Activated T-helper 1 cell treated with anti-CD3 and anti-CD28 coated beads, Interleukin-2, amount 50 U/mL, for 16 hours (primary cell): ENCODE results near the gene DISP2.

ENCODE experiments used
- DNase-seq, 2 donors: peaks; one replicate each; pipeline ENCODE4 v3.0.0-alpha.2; 2020; ENCODE audit warnings: low read depth in 1 of 2, low spot score in 1 of 2

Gene DISP2

DNA sequence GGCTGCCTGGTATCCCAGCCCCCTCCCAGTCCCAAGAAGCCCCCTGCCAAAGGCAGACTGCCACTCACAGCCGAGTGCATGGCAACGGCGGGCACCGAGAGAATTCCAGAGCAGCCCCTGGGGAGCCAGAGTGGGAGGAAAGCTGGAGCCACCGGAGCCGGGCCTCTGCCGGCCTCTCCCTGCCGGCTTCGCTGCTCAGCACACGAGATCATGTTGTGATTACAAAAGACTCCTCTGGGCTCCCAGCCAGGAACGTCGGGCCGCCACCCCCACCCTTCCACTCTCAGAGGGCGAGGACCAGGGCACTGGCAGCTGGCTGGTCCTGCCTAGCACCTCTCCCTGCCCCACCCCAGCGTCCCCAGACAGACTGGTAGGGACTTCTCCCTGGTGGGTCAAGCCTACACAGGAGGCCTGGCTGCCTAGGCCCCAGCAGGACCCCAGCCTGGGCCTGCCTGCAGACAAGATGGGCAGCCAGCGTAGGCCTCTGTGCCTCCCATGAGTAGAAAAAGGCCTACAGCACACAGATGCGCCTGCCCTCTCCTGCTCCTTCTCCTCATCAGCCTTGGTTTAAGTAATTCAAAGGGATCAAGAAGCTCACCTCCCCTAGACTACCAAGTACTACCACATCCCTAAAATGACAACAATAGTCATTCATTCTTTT is 17.1 kb upstream of the DISP2 start, which contains the start of gene CCDC9B:
Gene CCDC9B (minus strand): TSS at position 200 of the 661 bp plus-strand sequence. CDS start 120 bp downstream, at position 80.
- DNase-seq = no peak

DNA sequence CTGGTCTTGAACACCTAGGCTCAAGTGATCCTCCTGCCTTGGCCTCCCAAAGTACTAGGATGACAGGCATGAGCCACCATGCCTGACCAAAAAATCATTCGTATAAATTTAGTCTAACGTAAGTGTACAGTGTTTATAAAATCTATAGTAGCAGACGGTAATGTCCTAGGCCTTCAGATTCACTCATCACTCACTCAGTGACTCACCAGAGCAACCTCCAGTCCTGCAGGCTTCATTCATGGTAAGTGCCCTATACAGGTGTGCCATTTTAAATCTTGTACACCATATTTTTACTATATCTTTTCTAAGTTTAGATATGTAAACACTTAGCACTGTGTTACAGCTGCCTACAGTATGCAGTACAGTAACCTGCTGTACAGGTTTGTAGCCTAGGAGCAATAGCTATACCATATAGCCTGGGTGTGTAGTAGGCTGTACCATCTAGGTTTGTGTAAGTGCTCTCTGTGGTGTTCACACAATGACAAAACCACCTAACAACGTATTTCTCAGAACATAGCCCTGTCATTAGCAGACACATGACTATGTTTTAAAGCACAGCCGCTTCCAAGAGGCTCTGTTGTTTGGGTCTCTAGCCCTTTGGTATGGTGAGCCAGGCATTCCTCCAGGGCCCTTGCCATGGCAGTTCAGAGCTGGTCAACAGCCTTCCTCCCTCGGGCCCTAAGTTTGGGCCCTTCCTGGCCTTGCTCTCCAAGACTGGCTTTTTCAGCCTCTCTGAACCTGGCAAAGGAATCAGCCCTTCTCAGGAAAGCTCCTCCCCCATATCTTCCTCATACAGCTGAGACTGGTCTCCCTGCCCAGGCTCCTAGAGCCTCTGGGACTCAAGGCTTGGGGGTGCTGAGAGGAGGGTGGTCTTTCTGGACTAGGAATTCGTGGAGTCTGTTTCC is 15.4 kb upstream of the DISP2 start:
- DNase-seq = no peak

DNA sequence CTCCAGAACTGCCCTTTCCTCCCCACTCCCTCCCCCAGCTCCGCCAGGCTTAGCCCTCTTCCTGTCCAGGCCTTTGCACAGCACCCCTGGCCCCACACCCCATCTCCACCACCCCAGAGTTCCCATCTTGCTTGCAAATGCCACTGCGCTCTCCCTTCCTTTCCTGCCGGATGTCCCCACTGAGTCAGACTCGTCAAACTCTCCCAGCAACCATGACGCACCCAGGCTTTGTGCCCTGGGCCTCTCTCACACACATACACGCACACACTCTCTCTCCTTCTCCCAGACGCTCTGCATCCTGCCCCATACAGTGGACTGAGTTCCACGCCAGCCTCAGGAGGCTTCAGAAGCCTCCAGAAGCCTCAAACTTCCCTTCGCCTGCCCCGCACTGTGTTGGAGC is 14.5 kb upstream of the DISP2 start:
- DNase-seq = no peak

DNA sequence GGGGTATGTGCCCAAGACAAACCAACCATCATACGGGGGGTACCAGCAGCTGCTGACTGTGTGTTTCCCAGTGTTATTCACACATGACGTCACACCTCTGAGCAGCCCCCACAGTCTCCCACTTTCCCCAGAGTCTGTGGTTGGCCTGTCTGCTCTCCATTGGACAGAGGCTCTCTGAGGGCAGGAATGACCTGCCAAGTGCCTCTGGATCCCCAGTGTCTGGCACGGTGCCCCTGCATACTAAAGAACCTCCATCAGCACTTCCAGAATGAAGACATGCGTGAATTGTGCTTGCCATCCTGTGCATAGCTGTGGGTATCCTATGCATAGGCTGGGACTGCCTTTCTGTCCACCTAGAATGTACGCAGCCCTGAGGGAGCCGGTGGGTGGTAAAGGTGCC is 13.8 kb upstream of the DISP2 start:
- DNase-seq = no peak

DNA sequence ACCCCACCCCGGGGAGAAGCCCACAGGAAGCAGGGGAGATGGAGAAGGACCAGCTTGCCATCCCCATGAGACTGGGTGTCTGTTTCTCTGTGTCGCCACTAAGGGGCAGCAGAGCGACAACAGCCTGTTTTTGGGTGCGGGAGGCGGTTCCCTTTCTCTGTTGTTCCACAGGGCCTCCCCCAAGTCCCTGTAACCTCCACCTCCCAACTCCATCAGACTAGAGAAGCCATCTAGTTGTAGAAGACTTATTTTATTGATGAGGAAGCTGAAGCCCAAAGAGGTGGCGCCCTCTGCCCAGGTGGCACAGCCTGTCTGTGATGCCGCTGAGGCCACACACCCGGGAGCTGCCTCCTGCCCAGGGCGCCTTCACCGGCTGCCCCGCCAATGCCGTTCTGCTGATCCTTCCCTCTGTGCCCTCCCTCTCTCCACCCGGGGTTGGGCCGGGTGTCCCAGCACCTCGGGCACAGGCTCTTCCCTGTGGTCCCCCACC is 13.3 kb upstream of the DISP2 start:
- DNase-seq = peak; percentile 39 to 44

DNA sequence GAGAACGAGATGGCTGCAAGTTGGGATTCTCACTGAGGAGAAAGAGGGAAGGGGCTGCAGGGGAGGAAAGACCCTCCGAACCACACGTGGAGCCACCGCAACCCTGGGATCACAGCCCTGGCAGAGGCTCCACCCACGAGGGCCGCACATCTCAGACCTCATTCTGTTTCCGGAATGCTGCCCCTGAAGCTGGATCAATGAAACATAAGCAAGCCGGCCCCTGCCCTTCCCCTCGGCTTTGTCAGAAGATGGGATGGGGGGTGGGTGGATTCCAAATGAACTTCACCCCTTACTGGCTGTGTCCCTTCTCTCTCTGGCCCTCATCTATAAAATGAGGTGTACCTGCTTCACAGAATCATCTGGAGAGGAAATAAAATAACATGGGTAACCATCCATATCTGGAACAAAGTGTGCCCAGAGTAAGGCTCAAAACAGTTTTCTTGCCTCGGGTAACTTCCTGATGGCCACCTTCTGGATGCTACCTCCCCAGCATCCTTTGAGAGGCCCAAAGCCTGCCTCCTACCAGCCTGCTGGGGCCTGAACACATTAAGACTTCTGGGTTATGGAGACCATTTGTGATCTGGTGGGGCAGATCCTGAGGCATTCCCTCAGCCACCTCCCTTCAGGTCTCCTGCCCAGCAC is 12.7 kb upstream of the DISP2 start:
- no peak for DNase-seq

DNA sequence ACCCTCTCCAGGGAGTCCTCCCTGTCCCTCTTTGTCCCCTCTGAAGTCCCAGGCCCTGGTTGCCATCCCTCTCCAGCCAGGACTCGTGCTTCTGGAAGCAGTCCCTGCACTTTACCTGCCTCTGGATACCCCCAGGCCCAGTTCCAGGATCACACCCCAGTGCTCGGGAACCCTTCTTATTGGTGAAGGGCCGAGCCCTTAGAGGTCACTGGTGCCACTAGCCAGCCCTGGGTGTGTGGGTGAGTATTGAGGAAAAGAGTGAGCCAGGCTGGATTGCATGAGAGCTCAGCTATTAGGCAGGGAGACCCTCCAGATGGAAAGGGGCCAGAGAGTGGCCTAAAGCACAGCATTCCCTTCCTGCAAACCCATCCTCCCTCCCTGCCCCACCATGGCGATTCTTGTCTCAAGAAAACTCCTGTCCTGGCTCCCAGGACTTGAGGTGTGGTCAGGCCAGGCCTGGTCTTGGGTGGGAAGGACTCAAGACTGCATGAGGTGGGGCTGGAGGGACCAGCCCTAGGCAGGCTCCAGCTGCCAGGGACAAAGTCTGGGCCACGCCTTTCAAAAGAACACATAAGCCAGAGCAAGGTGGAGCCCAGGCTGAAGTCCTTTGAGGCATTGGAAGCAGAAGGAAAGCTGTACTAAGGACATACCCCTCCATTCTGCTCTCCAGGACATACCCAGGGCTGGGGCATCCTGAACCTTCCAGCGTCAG is 12.0 kb upstream of the DISP2 start:
- no peak for DNase-seq

DNA sequence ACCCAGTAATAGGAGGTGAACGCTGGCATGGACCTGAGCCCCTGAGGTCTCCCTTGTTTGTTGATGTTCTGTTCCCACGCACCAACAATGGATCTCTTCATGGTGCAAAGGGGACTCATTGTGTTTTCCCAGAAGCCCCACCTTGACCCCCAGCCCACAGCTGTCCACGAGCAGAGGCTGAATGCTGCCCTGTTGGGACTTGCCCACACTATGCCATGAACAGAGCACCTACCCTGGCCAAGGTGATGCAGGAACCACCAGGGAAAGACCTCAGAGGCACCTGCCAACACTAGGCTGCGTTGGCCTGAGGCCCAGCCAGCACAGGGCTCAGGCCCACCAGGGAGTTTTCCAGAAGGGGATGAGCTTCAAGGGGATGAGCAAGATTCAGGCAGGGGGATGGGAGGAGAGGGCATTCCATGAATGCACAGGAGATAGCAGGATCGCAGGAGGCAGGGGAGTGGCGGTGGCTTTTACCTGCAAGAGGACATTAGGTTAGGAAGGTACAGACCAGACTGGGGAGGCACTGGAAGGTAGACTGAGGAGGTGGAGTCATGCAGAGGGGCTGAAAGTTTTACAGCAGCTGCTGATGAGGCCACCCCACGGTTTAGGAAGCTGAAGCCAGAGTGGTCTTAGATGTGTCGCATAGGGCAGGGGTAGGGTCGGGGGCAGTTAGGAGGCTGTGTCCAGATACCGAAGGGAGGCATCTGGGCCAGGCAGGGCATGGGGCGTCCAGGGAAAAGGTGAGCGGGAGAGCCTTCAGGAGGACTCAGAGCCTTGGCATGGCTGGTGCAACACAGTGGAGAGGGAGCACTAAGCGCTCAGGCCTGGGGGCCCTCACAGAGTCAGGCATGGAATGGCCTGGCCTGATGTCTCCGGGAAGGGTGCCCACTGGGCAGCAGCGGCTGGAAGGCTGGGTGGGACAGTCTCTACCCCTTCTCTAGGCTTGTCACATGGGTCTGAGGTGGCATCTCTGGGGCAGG is 11.2 kb upstream of the DISP2 start:
- DNase-seq = no peak

DNA sequence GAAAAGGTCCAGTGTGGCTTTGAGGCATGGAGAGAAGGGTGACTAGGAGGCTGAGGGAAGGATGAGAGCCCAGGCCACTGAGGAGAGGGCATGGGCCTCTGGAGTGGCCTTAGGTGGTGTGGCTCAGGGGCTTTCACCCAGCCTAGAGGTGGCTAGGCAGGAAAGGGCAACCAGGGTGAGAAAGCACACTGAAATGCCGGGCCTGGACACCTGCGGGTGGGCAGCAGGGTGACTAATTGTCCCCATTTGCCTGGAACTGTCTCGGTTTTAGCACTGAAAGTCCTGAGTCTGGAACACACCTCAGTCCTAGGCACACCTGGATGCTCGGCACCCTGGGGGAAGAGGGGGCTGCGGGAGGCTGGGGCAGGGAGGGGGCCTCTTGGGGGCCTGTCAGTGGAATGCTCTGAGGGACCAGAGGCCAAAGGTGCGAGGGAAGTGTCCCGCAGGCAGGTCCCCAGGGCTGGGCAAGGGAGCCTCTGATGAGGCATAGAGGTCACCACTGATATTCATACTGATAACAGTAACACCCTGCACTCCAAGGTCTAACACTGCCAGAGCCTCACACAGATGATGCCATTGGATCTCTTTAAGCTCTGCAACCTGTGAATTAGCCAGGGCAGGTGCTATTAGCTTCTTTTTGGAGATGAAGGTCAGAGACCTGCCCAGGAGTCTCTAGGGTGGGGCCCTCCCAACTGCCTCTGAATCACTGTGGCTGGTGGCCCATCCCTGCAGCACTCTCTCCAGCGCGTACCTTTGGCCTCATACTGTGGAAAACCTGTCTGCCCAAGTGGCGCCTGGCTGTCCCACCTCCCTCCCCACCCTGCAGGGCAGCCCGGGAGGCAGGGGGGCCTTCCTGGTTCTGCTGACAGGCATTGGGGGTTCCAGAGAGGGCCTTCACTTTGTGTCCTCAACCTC is 10.2 kb upstream of the DISP2 start:
- DNase-seq = no peak

DNA sequence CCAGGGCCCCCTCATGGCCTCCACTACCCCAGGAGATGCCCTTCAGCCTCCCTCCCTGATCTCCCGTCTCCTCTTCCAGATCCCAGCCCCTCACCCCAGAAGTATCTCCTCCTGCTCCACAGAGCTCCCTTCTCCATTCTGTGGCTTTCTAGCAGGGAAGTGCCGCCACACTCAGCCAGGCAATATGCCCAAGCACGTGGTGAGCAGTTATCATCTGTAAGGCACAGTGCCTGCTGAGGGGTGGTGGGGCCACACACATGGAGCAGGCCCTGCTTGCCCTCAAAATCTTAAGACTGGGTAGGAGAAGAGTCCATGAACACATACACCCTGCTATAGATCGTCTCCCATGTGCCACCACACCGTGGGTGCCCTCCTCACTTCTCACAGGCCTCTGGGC is 9.5 kb upstream of the DISP2 start:
- DNase-seq = no peak

DNA sequence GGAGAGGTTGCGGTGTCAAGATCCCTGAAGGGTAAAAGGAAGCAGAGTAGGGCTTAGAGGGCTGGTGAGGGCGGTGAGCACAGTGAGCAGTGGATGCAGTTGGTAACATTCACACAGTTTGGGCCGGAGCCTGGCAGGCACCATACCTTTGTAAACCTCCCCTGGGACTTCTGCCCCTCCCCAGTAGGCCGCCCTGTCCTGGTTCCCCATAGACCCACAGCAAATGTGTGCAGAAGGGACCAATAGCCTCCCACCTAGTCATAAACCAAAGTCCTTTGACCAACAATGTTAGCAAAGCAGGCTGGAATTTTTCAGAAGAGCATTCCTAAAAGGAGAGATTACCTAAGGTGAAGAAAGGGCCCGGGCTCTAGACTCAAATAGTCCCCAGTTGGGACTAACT is 8.9 kb upstream of the DISP2 start:
- DNase-seq = no peak

DNA sequence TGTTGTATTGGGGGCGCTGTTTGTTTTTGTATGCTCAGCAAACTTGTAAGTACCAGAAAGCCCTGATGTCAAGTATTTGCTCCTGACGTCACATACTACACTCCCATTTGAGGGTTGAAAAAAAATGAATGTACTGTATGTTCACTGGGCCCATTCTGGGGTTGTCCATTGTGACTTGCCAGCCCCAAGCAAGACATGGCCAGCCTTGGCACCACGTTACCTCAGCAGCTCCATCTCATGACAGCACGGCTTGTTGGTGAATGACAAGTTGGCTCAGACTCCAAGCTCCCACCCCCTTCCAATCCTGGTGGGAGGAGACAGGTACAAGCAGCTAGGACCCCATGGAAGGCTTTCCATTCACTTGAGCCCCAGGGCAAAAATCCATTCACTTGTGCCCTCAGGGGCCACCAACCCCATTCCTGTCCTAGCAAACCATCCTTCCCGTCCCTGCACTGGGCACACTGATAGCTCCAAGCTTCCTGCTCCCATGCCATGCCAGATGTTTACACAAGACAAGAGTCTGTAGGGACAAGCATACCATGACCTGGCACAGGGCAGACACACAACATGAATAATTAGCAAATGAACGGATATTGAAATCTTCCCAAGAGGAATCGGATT is 5.6 kb upstream of the DISP2 start:
- DNase-seq = no peak

DNA sequence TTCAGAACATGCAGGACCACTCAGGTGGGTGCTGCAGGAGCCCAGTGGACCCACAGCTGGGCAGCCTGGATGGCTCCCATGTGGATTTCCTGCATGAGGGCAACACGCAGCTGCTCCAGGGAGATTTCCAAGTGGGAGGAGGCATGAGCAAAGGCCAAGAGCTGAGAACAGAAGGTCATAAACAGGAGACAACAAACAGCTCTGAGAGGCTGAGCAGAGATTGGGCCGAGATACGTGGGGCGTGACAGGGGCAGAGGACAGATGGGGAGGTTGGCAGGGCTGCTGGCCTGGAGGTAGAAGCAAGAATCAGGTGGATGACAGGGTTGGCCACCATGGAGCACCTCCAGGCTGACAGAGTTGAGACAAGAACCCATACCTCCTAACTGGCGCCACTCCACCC is 4.3 kb upstream of the DISP2 start:
- no peak for DNase-seq

DNA sequence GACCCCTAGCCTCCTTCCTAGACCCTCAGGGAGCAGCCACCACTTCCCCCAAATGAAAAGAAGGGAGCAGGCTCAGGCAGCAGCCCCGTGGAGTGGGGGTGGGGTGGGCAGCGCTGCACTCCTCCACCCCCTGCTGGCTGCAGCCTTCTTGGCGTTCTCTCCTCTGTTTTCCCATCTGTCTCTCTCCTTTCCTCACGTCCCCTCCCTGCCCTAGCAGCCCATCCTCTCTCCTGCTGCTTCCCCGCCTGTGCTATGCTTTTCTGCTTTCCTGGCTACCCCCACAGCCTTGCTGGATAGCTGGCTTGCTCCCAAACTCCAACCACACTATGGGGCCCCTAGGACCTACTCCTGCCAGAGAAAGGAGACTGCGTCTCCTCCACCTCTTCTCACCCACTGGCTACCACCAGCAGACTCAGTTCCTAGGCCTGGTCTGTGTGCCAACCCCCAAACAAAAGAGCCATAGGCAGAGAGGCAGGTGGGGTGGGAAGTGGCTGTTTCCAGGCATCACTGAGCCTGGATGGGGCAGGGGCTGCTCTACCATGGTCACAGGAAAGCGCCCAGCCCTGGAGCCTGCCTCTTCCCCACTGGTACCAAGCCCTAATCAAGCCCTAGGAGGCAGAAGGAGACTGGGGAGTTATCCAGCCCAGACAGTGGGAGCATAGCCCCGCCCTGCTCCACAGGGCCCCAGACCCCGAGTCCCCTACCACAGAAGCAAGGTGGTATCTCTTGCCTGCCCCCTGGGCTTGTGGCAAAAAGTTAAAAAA is 3.4 kb upstream of the DISP2 start:
- DNase-seq = no peak

DNA sequence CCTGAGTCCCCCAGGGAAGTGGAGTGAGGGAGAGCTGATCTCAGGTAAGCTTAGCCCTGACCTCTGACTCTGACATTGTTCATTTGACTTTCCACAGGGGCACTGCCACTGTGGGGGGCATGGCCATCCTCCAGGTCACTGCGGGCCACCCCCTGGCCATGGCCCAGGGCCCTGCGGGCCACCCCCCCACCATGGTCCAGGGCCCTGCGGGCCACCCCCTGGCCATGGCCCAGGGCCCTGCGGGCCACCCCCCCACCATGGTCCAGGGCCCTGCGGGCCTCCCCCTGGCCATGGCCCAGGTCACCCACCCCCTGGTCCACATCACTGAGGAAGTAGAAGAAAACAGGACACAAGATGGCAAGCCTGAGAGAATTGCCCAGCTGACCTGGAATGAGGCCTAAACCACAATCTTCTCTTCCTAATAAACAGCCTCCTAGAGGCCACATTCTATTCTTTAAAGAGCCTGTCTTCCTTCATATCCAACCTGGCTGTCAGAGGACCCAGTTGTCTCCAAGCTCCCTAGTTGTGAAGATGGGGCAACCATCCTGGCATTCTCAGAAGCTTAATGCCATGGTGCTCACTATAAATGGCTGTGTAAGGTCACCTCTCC is 1.9 kb upstream of the DISP2 start:
- no peak for DNase-seq

DNA sequence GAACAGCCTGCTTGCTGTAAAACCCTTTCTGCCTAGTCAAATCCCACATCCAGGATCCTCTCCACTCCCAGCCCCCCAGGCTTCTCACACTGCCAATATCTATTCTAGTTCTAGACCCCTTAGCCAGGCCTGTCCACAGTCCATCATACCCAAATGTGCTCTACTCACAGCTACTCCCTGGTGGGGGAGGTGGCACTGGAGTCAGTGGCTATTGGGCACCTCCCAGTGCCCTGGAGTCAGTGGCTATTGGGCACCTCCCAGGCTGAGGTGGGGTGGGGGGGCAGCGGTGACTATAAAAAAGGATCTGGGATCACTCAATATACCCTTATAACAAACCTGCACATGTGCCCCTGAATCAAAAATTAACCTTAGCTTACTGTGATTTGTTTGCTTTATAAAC is 773 bp upstream of the DISP2 start:
- no peak for DNase-seq
